DMS53 treated with DMSO at 0.1 percent for 48 hours (cell line): Measurements from ENCODE around the gene NPM1.

Experiments
- DNase-seq: peaks from one replicate; lab custom pipeline; 2025; ENCODE audit not compliant: unreplicated experiment; lab: John Stamatoyannopoulos, UW

The NPM1 gene

DNA sequence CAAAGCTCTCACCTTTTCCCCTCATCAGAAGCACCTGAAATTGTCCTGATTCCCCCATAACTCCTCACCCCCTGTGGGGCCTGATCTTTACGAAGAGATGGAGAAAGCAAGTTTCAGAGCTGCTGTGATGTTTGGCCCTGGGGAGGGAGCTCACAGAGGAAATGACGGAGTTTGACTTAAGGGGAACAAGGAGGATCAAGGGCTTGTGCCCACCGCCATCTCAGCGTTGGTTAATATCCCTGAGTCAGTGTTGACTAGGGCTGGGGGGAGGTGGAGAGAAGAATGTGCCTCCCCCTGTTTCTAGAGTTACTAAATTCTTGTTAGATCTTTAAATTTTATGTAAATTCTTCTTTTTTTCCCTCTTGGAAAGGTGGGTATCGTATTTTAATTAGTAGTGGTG is 59.6 kb downstream of the NPM1 start:
- no peak for DNase-seq

DNA sequence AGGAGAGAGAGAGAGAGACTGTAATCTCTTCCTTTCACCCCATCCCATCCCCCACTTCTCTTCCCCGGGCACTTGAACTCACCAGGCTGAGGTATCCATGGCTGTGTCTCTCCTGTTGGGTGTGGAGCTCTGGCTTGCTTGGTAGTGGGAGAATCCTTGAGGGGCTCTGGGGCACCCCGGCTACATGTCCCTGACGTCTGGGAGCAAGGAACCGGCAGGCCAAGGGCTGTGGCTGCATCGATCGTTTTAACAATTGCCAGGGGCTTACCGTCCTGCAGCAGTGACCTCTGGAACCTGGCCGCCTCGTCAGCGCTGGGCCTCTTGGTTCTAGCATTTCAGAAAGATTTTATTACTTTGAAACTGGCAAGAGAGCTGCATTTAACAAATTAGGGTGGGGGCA is 61.8 kb downstream of the NPM1 start:
- DNase-seq: no peak

DNA sequence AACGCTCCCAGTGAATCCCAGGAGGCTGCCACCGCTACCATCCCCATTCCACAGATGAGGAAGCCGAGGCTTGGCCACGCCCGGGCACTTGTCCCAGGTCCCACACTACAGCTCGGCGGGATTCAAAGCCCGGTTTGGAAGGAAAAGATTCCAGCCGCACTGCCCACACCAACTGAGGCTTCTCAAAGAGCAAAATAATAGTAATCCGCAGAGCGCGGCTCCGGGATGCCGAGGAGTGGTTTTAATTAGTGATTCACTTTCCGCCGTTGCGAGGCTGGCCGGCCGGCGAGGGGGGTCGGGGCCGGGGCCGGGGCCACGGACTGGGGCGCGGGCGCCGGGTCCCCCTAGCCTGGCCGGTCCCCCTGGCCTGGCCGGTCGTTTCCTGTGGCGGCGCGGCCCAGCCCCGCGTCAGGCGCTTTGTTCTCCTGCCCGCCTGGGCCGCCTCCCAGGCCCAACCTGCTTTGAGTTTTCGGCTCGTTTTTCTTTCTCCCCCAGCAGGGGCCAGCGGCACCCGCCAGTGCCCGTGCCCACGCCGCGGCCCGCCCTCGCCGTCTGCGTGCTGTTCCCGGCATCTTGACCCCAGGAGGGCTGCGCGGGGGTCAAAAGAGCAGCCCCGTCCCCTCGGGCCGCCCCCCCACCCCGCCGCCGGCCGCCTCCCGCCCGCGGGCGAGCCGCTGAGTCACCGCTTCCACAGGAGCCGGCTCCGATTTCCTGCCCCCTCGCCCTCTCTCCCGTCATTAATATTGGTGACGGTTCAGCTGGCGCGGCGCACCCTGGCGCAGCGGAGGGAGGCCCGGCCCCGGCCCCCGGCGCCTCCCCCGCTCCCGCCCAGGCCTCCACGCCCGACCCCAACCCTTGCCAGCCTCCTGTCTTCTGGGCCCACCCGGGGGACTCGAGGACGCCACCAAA is 63.0 kb downstream of the NPM1 start:
- no peak for DNase-seq

DNA sequence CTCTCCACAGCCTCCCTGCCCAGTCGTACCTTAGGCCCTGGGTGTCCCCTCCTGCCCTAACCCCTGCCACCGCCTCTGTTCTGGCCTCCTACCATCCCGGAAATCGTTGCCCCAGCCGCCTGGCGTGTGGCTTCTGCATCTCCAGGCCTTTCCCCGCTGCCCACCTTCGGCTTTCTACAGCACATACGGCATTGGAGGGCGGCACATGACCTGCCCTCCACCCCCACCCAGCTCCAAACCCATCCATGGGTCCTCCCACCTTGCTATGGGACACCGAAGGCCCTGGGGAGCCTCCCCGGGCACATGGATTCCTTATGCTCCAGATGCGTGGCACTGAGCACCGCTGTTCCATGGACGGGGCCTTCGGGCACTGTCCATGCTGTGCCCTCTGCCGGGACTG is 63.8 kb downstream of the NPM1 start:
- no peak for DNase-seq

DNA sequence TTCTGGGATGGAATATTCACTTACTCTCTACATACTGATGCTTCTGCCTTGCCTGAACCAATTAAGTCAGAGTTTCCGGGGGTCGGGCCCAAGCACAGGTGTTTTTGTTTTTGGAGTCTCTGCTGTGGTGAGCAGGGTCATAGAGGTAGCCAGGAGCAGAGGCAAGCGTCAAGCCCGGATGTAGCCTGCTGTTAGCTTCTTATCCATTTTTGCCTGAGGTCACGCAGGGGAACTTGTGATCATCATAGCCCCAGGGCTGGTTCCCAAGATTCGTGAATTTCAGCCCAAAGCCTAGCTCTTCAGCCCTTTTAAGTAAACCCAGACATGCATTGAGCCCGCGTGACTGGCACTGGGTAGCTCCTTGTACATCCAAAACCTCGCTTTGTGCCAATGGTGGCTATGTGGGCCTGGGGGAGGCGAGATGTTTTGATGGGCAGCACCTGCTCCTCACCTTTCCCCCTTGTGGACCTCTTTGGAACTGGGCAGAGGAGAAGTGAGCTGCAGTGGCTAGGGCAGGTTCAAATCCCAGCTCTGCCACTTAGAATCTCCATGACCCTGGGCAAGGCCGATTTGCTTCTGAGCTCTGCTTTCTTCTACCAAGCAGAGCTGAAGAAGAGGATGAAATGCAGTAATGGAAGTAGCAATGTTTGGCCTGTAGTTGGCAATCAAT is 65.5 kb downstream of the NPM1 start:
- DNase-seq: no peak

DNA sequence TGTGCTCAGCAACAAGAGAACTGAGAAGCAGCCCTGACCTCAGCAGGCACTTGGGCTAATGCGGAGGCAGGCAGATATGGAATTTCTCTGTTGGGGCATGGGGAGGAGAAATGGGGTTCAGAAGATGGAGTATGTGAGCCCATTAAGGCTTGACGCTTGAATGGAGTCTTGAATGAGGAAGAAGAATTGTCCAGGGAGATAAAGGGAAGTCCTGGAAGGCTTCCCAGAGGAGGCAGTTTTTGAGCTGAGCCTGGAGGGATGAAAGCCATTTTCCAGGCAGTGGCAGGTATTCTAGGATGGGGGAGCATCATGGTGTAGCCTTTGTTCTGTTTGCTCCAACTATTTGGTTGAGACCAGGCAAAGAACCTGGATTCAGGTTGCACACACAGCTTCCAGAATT is 66.3 kb downstream of the NPM1 start:
- DNase-seq: no peak

DNA sequence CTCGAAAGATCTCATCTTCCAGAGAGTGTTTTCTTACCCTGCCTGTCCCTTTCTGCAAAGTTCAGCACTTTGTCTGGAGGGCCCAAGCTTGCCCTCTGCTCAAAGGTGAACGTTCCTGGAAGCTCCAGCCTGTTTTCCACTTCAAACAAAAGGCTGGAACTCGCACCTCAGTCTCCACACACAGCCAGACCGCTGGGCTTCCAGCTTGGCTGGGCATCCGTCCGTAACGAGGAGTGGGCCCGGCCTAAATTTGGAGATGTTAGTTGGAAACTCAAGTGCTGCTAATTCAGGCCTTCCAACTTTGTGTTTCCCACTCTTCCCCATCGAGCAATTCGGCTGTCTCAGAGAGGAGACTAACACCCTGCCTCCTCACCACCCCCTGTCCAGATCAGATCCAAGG is 66.9 kb downstream of the NPM1 start:
- DNase-seq: no peak

DNA sequence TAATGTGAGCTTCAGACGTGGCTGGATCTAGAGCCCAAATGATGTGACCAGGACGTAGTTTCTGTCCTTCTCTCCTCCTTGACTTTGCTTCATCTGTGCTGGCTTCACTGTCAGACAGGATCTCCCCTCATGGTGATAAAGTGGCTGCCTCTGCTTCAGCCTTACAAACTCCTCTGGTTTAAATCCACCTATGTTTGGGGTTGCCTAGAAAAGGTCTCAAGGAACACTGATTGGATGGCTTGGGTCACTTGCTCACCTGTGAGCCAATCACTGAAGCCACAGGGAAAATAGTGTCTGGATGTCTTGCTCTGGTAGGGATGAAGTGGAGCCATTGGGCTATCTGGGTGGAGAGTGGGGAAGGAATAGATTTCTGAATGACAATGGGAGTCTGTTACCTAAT is 67.9 kb downstream of the NPM1 start:
- no peak for DNase-seq

DNA sequence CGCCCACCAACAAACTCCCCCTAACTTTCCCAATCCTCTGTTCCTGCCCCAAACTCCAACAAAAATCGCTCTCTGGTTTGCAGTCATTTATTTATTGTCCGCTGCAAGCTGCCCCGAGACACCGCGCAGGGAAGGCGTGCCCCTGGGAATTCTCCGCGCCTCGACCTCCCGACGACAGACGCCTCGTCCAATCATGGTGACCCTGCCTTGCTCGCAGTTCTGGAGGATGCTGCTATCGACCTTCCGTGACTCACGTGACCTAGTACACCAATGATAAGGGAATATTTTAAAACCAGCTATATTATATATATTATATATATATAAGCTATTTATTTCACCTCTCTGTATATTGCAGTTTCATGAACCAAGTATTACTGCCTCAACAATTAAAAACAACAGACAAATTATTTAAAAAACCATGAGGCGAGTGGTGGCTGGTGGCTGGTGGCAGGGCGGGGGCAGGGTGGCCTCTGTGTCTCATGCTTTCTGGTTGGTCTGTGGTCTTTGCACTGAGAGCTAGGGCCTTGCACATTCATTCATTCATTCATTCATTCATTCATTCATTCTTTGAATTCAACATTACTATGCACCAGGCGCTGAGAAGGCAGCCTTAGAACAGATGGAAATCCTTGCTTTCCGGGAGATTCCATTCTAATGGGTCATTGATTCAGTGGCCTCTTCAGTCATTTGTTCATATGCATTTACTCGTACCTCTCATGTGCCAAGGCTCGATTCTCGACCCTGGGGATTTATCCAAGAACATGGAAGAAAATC is 69.7 kb downstream of the NPM1 start:
- DNase-seq: no peak

DNA sequence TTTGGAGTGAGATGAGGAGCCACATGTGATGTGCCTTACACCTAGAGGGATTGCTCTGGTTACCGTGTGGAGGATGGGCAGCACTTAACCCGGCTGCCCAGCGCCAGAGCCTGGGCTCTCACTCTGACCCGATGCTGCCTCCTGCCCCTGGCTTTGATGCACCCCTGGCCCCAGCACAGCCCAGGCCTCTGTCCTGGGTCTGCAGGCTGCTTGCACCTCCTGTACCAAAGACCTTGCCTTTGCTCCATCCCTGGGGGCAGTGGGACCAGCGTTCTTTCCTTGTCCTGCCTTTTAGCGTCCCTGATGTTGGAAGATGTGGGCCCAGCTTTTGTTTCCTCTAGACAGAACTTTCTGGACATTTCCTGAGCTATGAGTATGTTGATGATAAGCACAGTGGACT is 72.2 kb downstream of the NPM1 start:
- DNase-seq: no peak
